ENCODE measurements around the gene SARS1. TPM values are rescaled to one million over a fixed set of nuclear protein-coding genes. Genes with fewer than 3 reads are reported as not detected.

SARS1 gene
- total RNA-seq, 2 experiments from 2014 or later: 277 to 290 TPM

DNA sequence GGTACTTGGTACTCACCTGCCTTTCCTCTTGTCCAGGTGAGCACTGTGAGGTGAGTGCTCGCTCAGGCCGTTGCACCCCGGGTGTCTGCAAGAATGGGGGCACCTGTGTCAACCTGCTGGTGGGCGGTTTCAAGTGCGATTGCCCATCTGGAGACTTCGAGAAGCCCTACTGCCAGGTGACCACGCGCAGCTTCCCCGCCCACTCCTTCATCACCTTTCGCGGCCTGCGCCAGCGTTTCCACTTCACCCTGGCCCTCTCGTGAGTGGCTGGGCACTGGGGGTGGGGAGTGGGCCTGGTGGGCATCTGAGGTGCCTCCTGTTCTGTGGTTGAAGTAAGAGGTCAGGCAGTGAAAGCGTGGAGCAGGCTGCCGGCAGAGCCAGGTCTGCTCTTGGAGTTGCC is 47.3 kb downstream of the SARS1 start:
- CTCF ChIA-PET (ENCODE audit: unreplicated experiment): interaction anchor here (0.6 kb wide), 1 partner anchor 541 kb away, joined by 3 read pairs; no protein-coding TSS in a partner anchor
- no TSS peak for BruUV-seq (replicated peaks)
- intact Hi-C loops (cut with micrococcal nuclease; ENCODE audit: unreplicated experiment): no loop called here
- Histone ChIP-seq H3K9me3 (ENCODE audit: low read length) (no peaks in the 10 kb centered on the region), H3K4me1 (ENCODE audit: insufficient read depth, low read length, poor library complexity, severe bottlenecking) (no peaks in the 10 kb centered on the region), H2AFZ (ENCODE audit: low read length) (no peak overlapping the region), H3K4me2 (ENCODE audit: low read length) (no peak overlapping the region), H3K9me2 (ENCODE audit: insufficient read depth, low read length) (no peaks in the 10 kb centered on the region), H3K36me3 (ENCODE audit: insufficient read depth, low read length) (peaks cover 4% of the 10 kb centered on the region; the same call in 1 of the 2 replicates), H4K20me1 (ENCODE audit: insufficient read depth, low read length) (no peaks in the 10 kb centered on the region), H3K79me2 (ENCODE audit: insufficient read depth, low read depth, low read length) (no peaks in the 10 kb centered on the region), H3K27ac (ENCODE audit: low read depth, low read length, poor library complexity, severe bottlenecking) (no peak overlapping the region), H3K4me3 (ENCODE audit: low read depth, low read length, poor library complexity, severe bottlenecking) (no peak overlapping the region)
- TF ChIP-seq EZH2phosphoT487 (IDR thresholded peaks at IDR 0.05; ENCODE audit: borderline replicate concordance, low read depth, low read length): no peak
- POLR2A ChIA-PET: interaction anchor here (0.5 to 1.1 kb wide), 2 partner anchors 19 to 47 kb away, joined by 4 read pairs; partner anchors contain the start of gene SARS1
- no peak for DNase-seq (ENCODE audit: low spot score)

DNA sequence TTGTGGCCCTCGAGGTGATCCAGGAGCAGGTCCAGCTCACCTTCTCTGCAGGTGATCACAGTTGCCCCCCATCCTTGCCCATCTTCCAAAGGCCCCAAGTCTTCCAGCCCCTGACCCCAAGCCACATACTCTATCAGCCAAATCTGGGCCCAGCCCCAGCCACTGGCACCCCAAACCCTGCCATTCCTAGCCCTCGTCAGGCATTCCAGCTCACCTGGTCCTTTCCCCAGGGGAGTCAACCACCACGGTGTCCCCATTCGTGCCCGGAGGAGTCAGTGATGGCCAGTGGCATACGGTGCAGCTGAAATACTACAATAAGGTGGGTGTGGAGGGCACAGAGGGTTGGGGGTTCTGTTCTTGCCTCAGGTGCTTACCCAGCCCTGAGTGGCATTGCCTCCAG is 47.9 kb downstream of the SARS1 start:
- H3K9me2 ChIP-seq (ENCODE audit: insufficient read depth, low read length): no peaks in the 10 kb centered on the region
- no peak overlapping the region for H3K4me2 ChIP-seq (ENCODE audit: low read length)
- H4K20me1 ChIP-seq (ENCODE audit: insufficient read depth, low read length): no peaks in the 10 kb centered on the region
- no peaks in the 10 kb centered on the region for H3K79me2 ChIP-seq (ENCODE audit: insufficient read depth, low read depth, low read length)
- DNase-seq (ENCODE audit: low spot score): no peak
- TF ChIP-seq, protein P1, sequence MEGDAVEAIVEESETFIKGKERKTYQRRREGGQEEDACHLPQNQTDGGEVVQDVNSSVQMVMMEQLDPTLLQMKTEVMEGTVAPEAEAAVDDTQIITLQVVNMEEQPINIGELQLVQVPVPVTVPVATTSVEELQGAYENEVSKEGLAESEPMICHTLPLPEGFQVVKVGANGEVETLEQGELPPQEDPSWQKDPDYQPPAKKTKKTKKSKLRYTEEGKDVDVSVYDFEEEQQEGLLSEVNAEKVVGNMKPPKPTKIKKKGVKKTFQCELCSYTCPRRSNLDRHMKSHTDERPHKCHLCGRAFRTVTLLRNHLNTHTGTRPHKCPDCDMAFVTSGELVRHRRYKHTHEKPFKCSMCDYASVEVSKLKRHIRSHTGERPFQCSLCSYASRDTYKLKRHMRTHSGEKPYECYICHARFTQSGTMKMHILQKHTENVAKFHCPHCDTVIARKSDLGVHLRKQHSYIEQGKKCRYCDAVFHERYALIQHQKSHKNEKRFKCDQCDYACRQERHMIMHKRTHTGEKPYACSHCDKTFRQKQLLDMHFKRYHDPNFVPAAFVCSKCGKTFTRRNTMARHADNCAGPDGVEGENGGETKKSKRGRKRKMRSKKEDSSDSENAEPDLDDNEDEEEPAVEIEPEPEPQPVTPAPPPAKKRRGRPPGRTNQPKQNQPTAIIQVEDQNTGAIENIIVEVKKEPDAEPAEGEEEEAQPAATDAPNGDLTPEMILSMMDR (conservative IDR thresholded peaks at IDR 0.05; ENCODE audit: low read length): no peak
- no peak for TF ChIP-seq EZH2phosphoT487 (IDR thresholded peaks at IDR 0.05; ENCODE audit: borderline replicate concordance, low read depth, low read length)
- H3K4me1 ChIP-seq (ENCODE audit: insufficient read depth, low read length, poor library complexity, severe bottlenecking): no peaks in the 10 kb centered on the region
- no peak overlapping the region for H3K4me3 ChIP-seq (ENCODE audit: low read depth, low read length, poor library complexity, severe bottlenecking)
- H3K36me3 ChIP-seq (ENCODE audit: insufficient read depth, low read length): peaks cover 4% of the 10 kb centered on the region; the same call in 1 of the 2 replicates
- intact Hi-C loops (cut with micrococcal nuclease; ENCODE audit: unreplicated experiment): no loop called here
- POLR2A ChIA-PET: no interaction called here
- no TSS peak for BruUV-seq (replicated peaks)
- CTCF ChIA-PET (ENCODE audit: unreplicated experiment): no interaction called here
- no peak overlapping the region for H2AFZ ChIP-seq (ENCODE audit: low read length)
- H3K9me3 ChIP-seq (ENCODE audit: low read length): no peaks in the 10 kb centered on the region
- H3K27ac ChIP-seq (ENCODE audit: low read depth, low read length, poor library complexity, severe bottlenecking): no peak overlapping the region

DNA sequence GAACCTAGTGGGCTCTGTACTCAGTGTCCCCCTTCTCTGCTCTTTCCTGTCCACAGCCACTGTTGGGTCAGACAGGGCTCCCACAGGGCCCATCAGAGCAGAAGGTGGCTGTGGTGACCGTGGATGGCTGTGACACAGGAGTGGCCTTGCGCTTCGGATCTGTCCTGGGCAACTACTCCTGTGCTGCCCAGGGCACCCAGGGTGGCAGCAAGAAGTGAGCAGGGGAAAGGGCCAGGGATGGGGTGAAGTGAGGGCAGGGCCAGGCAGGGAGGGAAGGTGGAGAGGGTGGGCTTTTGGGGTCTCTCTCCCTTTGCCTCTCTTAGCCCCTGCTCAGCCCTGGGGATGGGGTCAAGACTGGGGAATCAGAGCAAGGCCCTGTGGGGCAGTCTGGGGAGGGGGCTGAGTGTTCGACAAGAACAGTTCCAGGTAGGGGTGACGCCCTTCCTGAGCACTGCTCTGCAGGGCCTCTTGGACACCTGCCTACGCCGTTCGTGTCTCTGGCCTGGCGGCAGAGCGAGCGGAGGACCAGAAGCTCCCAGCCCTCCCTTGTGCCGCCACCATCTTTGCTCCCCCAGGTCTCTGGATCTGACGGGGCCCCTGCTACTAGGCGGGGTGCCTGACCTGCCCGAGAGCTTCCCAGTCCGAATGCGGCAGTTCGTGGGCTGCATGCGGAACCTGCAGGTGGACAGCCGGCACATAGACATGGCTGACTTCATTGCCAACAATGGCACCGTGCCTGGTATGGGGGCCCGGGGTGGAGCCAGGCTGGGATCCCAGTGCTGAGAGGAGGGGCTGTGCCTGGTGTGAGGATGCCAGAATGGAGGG is 48.7 kb downstream of the SARS1 start:
- no peak for TF ChIP-seq EZH2phosphoT487 (IDR thresholded peaks at IDR 0.05; ENCODE audit: borderline replicate concordance, low read depth, low read length)
- TF ChIP-seq, protein P1 (conservative IDR thresholded peaks at IDR 0.05; ENCODE audit: low read length): no peak
- BruUV-seq (replicated peaks): no TSS peak
- CTCF ChIA-PET (ENCODE audit: unreplicated experiment): no interaction called here

More for the DNA sequence above, 48.7 kb downstream of the SARS1 start:
- H3K4me3 ChIP-seq (ENCODE audit: low read depth, low read length, poor library complexity, severe bottlenecking): no peak overlapping the region
- no peaks in the 10 kb centered on the region for H3K9me3 ChIP-seq (ENCODE audit: low read length)
- intact Hi-C loops (cut with micrococcal nuclease; ENCODE audit: unreplicated experiment): loop anchor here (1.0 kb wide), 2 partner anchors 137 to 270 kb away; no protein-coding TSS in a partner anchor
- H3K36me3 ChIP-seq (ENCODE audit: insufficient read depth, low read length): peaks cover 4% of the 10 kb centered on the region; the same call in 1 of the 2 replicates
- POLR2A ChIA-PET: no interaction called here
- no peaks in the 10 kb centered on the region for H3K79me2 ChIP-seq (ENCODE audit: insufficient read depth, low read depth, low read length)
- DNase-seq (ENCODE audit: low spot score): no peak
- H3K9me2 ChIP-seq (ENCODE audit: insufficient read depth, low read length): no peaks in the 10 kb centered on the region
- H4K20me1 ChIP-seq (ENCODE audit: insufficient read depth, low read length): no peaks in the 10 kb centered on the region
- H3K4me1 ChIP-seq (ENCODE audit: insufficient read depth, low read length, poor library complexity, severe bottlenecking): no peaks in the 10 kb centered on the region
- no peak overlapping the region for H2AFZ ChIP-seq (ENCODE audit: low read length)
- no peak overlapping the region for H3K27ac ChIP-seq (ENCODE audit: low read depth, low read length, poor library complexity, severe bottlenecking)
- H3K4me2 ChIP-seq (ENCODE audit: low read length): no peak overlapping the region
